Adrenal gland (tissue), 5 donors: ENCODE measurements around the gene CLEC4E.

ENCODE experiments used
- CTCF ChIP-seq, 6 experiments: fragments of 450-650 bp in 4 of 6; fragments of 200-600 bp in 2 of 6; sonication (generic) in 1 of 6; IDR thresholded peaks; 1 replicate in 5 of 6; 2 replicates in 1 of 6; pipeline versions ENCODE4 v1.5.1 to v1.8.0; 2016 to 2021; ENCODE audit warnings: antibody characterized with exemption in 6 of 6, mild to moderate bottlenecking in 2 of 6, moderate library complexity in 1 of 6
- POLR2A ChIP-seq, 2 donors: fragments of 450-650 bp; IDR thresholded peaks; one replicate each; pipeline ENCODE4 v1.6.1; 2017; ENCODE audit warnings: antibody characterized with exemption in 2 of 2, mild to moderate bottlenecking in 2 of 2, moderate library complexity in 1 of 2
- donor health status: DM: no; HTN: no; CAD: no.

DNA sequence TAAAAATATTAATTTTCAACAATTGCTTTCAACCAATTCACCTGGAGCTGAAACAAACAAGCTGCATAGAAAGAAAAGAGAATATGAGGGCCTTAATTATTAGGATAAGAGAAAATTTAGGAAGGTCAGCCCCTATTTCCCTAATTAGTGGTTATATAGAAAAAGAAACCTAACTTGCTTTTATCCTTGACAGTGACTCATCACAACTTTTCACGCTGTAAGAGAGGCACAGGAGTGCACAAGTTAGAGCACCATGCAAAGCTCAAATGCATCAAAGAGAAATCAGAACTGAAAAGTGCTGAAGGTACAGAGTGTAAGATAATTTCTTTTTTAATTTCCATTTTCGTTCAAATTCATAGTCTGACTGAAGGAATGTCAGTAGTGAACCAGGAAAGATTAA is 22.7 kb downstream of the CLEC4E start:
- TF ChIP-seq CTCF (IDR thresholded peaks at IDR 0.05) (no peak), POLR2A (IDR thresholded peaks at IDR 0.05) (no peak)
